ENCODE data around the gene UGT1A7.

GRCh38 chr2:233822101-233822771 lies 140.5 kb downstream of the UGT1A7 start:
- TF ChIP-seq EZH2 (IDR thresholded peaks at IDR 0.05; ENCODE audit: borderline replicate concordance, low read depth, low read length, severe bottlenecking) (no peak), CTCF (IDR thresholded peaks at IDR 0.05; ENCODE audit: borderline replicate concordance, extremely low read depth, low read length, poor library complexity, severe bottlenecking) (no peak)

All from DND-41 (cell line).